Fibroblast of skin of left biceps (primary cell): ENCODE measurements around the gene PAAF1.

ENCODE experiments used
- DNase-seq, 2 experiments: peaks; one replicate each; pipeline ENCODE4 v3.0.0-alpha.2; 2013; ENCODE audit warnings: low read depth in 2 of 2

The PAAF1 gene

GRCh38 chr11:73945396-73945795 lies 68.6 kb downstream of the PAAF1 start:
- DNase-seq: no peak

GRCh38 chr11:73946798-73947458 lies 70.1 kb downstream of the PAAF1 start:
- no peak for DNase-seq

- DNase-seq: no peak
These were observed 72.4 kb downstream of the PAAF1 start for GRCh38 chr11:73949246-73949645.

GRCh38 chr11:73949912-73950311 lies 73.1 kb downstream of the PAAF1 start:
- DNase-seq: no peak

- DNase-seq: no peak
These were observed 74.3 kb downstream of the PAAF1 start, which contains the start of gene DNAJB13 for GRCh38 chr11:73950869-73951710. Gene DNAJB13, plus strand, starts transcription at chr11:73951026. Its CDS starts 44 bp downstream, at chr11:73951070.

GRCh38 chr11:73951797-73952196 lies 75.0 kb downstream of the PAAF1 start:
- no peak for DNase-seq

GRCh38 chr11:73956876-73957653 lies 80.3 kb downstream of the PAAF1 start:
- no peak for DNase-seq

GRCh38 chr11:73957654-73958361 lies 81.0 kb downstream of the PAAF1 start:
- no peak for DNase-seq

- DNase-seq: no peak
These were observed 81.8 kb downstream of the PAAF1 start for GRCh38 chr11:73958521-73959141.

- DNase-seq: no peak
These were observed 84.5 kb downstream of the PAAF1 start for GRCh38 chr11:73961321-73961720.

GRCh38 chr11:73962101-73962705 lies 85.4 kb downstream of the PAAF1 start:
- no peak for DNase-seq

- DNase-seq: no peak
These were observed 87.1 kb downstream of the PAAF1 start for GRCh38 chr11:73963861-73964260.

- DNase-seq: no peak
These were observed 88.4 kb downstream of the PAAF1 start for GRCh38 chr11:73965076-73965763.

- DNase-seq: no peak
These were observed 88.9 kb downstream of the PAAF1 start for GRCh38 chr11:73965764-73966121.

GRCh38 chr11:73968356-73968966 lies 91.7 kb downstream of the PAAF1 start:
- DNase-seq: no peak

- no peak for DNase-seq
These were observed 92.3 kb downstream of the PAAF1 start for GRCh38 chr11:73969091-73969490.

GRCh38 chr11:73969991-73970800 lies 93.4 kb downstream of the PAAF1 start:
- DNase-seq: no peak

GRCh38 chr11:73971175-73971719 lies 94.4 kb downstream of the PAAF1 start:
- DNase-seq: no peak

- DNase-seq: no peak
These were observed 95.4 kb downstream of the PAAF1 start for GRCh38 chr11:73972187-73972586.
